K562 (cell line): ENCODE data around the gene GAL3ST1. TPM values are rescaled to one million over a fixed set of nuclear protein-coding genes. Genes with fewer than 3 reads are reported as not detected.

Experiments
- polyA plus RNA-seq, 8 experiments: library from polyadenylated mRNA; depleted of rRNA in 4 of 8; stranded (reverse) in 5 of 8; unstranded in 3 of 8; fragments of >200 nt; fragmentation: Nextera tagmentation in 2 of 8; fragmentation: Illumina TruSeq in 1 of 8; extraction: Ambion mirVana in 2 of 8; extraction: Trizol in 1 of 8; gene quantifications; 2 replicates each; pipeline versions ENCODE4 v1.2.1 to v1.2.3, GENCODE V29; 2011 to 2014; ENCODE audit warnings: inconsistent platforms in 1 of 8, missing spikeins in 1 of 8
- total RNA-seq, 7 experiments: library from RNA; depleted of rRNA in 6 of 7; stranded (reverse); fragments of >200 nt in 6 of 7; fragmentation: Illumina TruSeq in 2 of 7; extraction: Trizol in 2 of 7; gene quantifications; 2 replicates each; pipeline versions ENCODE4 v1.2.1 to v1.2.3, GENCODE V29; 2011 to 2021; ENCODE audit warnings: low replicate concordance in 1 of 7

Gene GAL3ST1
- total and polyA plus RNA-seq, 9 of the 15 experiments (the other 6 are each of a cell fraction or from before 2014, with no cell fraction given) = 0.03 to 1.9 (median 0.33) TPM; not detected in 1

Other genes with a start within 250 kb of the GAL3ST1 start
Only the 7 nearest of the 14 such genes appear.
- not detected in 2 replicates for gene SEC14L3, start 102.6 kb downstream of the GAL3ST1 start, total RNA-seq (2014; rRNA removed)
- not detected in 2 replicates for gene SEC14L3, start 102.6 kb downstream of the GAL3ST1 start, total RNA-seq (2014; rRNA removed; fragmentation: Illumina TruSeq; extraction: Trizol)
- gene SEC14L3, start 102.6 kb downstream of the GAL3ST1 start, total RNA-seq (2015; rRNA removed; fragmentation: Illumina TruSeq; extraction: Trizol) = not detected in 2 replicates
- gene SEC14L3, start 102.6 kb downstream of the GAL3ST1 start, total RNA-seq (2021) = not detected in 2 replicates
- gene SEC14L3, start 102.6 kb downstream of the GAL3ST1 start, polyA plus RNA-seq (2011; rRNA removed) = not detected in 2 replicates
- gene SEC14L3, start 102.6 kb downstream of the GAL3ST1 start, polyA plus RNA-seq (2014; fragmentation: Illumina TruSeq; extraction: Trizol) = not detected in 2 replicates
- not detected for gene SEC14L3, start 102.6 kb downstream of the GAL3ST1 start, polyA plus RNA-seq (2014; fragmentation: Nextera tagmentation; extraction: Ambion mirVana)
- not detected in 2 replicates for gene SEC14L3, start 102.6 kb downstream of the GAL3ST1 start, polyA plus RNA-seq (2014; rRNA removed)
- gene SEC14L4, start 69.0 kb downstream of the GAL3ST1 start, total RNA-seq (2014; rRNA removed) = not detected in 2 replicates
- not detected in 2 replicates for gene SEC14L4, start 69.0 kb downstream of the GAL3ST1 start, total RNA-seq (2014; rRNA removed; fragmentation: Illumina TruSeq; extraction: Trizol)
- not detected in 2 replicates for gene SEC14L4, start 69.0 kb downstream of the GAL3ST1 start, total RNA-seq (2015; rRNA removed; fragmentation: Illumina TruSeq; extraction: Trizol)
- gene SEC14L4, start 69.0 kb downstream of the GAL3ST1 start, total RNA-seq (2021) = not detected in 2 replicates
- 0.03 TPM in 1 of 2 replicates, not detected in the other for gene SEC14L4, start 69.0 kb downstream of the GAL3ST1 start, polyA plus RNA-seq (2011; rRNA removed)
- not detected in 2 replicates for gene SEC14L4, start 69.0 kb downstream of the GAL3ST1 start, polyA plus RNA-seq (2014; fragmentation: Illumina TruSeq; extraction: Trizol)
- gene SEC14L4, start 69.0 kb downstream of the GAL3ST1 start, polyA plus RNA-seq (2014; fragmentation: Nextera tagmentation; extraction: Ambion mirVana) = not detected
- 0.11 TPM in 1 of 2 replicates, not detected in the other for gene SEC14L4, start 69.0 kb downstream of the GAL3ST1 start, polyA plus RNA-seq (2014; rRNA removed)
- gene SEC14L6, start 27.9 kb downstream of the GAL3ST1 start, total RNA-seq (2014; rRNA removed) = 1.5 and 1.8 TPM in 2 replicates
- gene SEC14L6, start 27.9 kb downstream of the GAL3ST1 start, total RNA-seq (2014; rRNA removed; fragmentation: Illumina TruSeq; extraction: Trizol) = 1.9 and 2.0 TPM in 2 replicates
- 1.6 and 2.2 TPM in 2 replicates for gene SEC14L6, start 27.9 kb downstream of the GAL3ST1 start, total RNA-seq (2015; rRNA removed; fragmentation: Illumina TruSeq; extraction: Trizol)
- 1.6 and 2.6 TPM in 2 replicates for gene SEC14L6, start 27.9 kb downstream of the GAL3ST1 start, total RNA-seq (2021)
- gene SEC14L6, start 27.9 kb downstream of the GAL3ST1 start, polyA plus RNA-seq (2011; rRNA removed) = 5.0 and 6.1 TPM in 2 replicates
- 4.0 and 4.1 TPM in 2 replicates for gene SEC14L6, start 27.9 kb downstream of the GAL3ST1 start, polyA plus RNA-seq (2014; fragmentation: Illumina TruSeq; extraction: Trizol)
- under 1 TPM; 0.29 to 0.39 TPM for gene SEC14L6, start 27.9 kb downstream of the GAL3ST1 start, polyA plus RNA-seq (2014; fragmentation: Nextera tagmentation; extraction: Ambion mirVana)
- gene SEC14L6, start 27.9 kb downstream of the GAL3ST1 start, polyA plus RNA-seq (2014; rRNA removed) = 1.7 and 2.3 TPM in 2 replicates
- 154 and 158 TPM in 2 replicates for gene PES1, start 17.2 kb upstream of the GAL3ST1 start, total RNA-seq (2014; rRNA removed)
- 83.0 and 89.9 TPM in 2 replicates for gene PES1, start 17.2 kb upstream of the GAL3ST1 start, total RNA-seq (2014; rRNA removed; fragmentation: Illumina TruSeq; extraction: Trizol)
- gene PES1, start 17.2 kb upstream of the GAL3ST1 start, total RNA-seq (2015; rRNA removed; fragmentation: Illumina TruSeq; extraction: Trizol) = 117 and 126 TPM in 2 replicates
- 136 and 151 TPM in 2 replicates for gene PES1, start 17.2 kb upstream of the GAL3ST1 start, total RNA-seq (2021)
- gene PES1, start 17.2 kb upstream of the GAL3ST1 start, polyA plus RNA-seq (2011; rRNA removed) = 85.2 and 95.3 TPM in 2 replicates
- 117 and 127 TPM in 2 replicates for gene PES1, start 17.2 kb upstream of the GAL3ST1 start, polyA plus RNA-seq (2014; fragmentation: Illumina TruSeq; extraction: Trizol)
- gene PES1, start 17.2 kb upstream of the GAL3ST1 start, polyA plus RNA-seq (2014; fragmentation: Nextera tagmentation; extraction: Ambion mirVana) = 1 to 10 TPM; 6.5 to 8.2 TPM
- gene PES1, start 17.2 kb upstream of the GAL3ST1 start, polyA plus RNA-seq (2014; rRNA removed) = 83.8 and 94.3 TPM in 2 replicates
- 1.4 and 1.6 TPM in 2 replicates for gene TCN2, start 32.5 kb upstream of the GAL3ST1 start, total RNA-seq (2014; rRNA removed)
- gene TCN2, start 32.5 kb upstream of the GAL3ST1 start, total RNA-seq (2014; rRNA removed; fragmentation: Illumina TruSeq; extraction: Trizol) = 1.3 and 1.4 TPM in 2 replicates
- gene TCN2, start 32.5 kb upstream of the GAL3ST1 start, total RNA-seq (2015; rRNA removed; fragmentation: Illumina TruSeq; extraction: Trizol) = 1.9 and 2.1 TPM in 2 replicates
- gene TCN2, start 32.5 kb upstream of the GAL3ST1 start, total RNA-seq (2021) = 1.4 and 2.0 TPM in 2 replicates
- gene TCN2, start 32.5 kb upstream of the GAL3ST1 start, polyA plus RNA-seq (2011; rRNA removed) = 1.2 and 1.7 TPM in 2 replicates
- gene TCN2, start 32.5 kb upstream of the GAL3ST1 start, polyA plus RNA-seq (2014; fragmentation: Illumina TruSeq; extraction: Trizol) = 2.5 and 2.7 TPM in 2 replicates
- gene TCN2, start 32.5 kb upstream of the GAL3ST1 start, polyA plus RNA-seq (2014; fragmentation: Nextera tagmentation; extraction: Ambion mirVana) = 1 to 10 TPM; 4.8 to 5.4 TPM
- 0.88 and 1.5 TPM in 2 replicates for gene TCN2, start 32.5 kb upstream of the GAL3ST1 start, polyA plus RNA-seq (2014; rRNA removed)
- gene SLC35E4, start 61.1 kb upstream of the GAL3ST1 start, total RNA-seq (2014; rRNA removed) = 1.6 and 2.3 TPM in 2 replicates
- gene SLC35E4, start 61.1 kb upstream of the GAL3ST1 start, total RNA-seq (2014; rRNA removed; fragmentation: Illumina TruSeq; extraction: Trizol) = 0.32 and 0.36 TPM in 2 replicates
- 0.83 and 1.0 TPM in 2 replicates for gene SLC35E4, start 61.1 kb upstream of the GAL3ST1 start, total RNA-seq (2015; rRNA removed; fragmentation: Illumina TruSeq; extraction: Trizol)
- 1.6 and 1.7 TPM in 2 replicates for gene SLC35E4, start 61.1 kb upstream of the GAL3ST1 start, total RNA-seq (2021)
- gene SLC35E4, start 61.1 kb upstream of the GAL3ST1 start, polyA plus RNA-seq (2011; rRNA removed) = 0.79 and 0.88 TPM in 2 replicates
- 0.54 and 0.58 TPM in 2 replicates for gene SLC35E4, start 61.1 kb upstream of the GAL3ST1 start, polyA plus RNA-seq (2014; fragmentation: Illumina TruSeq; extraction: Trizol)
- gene SLC35E4, start 61.1 kb upstream of the GAL3ST1 start, polyA plus RNA-seq (2014; fragmentation: Nextera tagmentation; extraction: Ambion mirVana) = under 1 TPM in 1 of 2 experiments, not detected in 1; 0.06 TPM
- gene SLC35E4, start 61.1 kb upstream of the GAL3ST1 start, polyA plus RNA-seq (2014; rRNA removed) = 1.1 TPM in 2 replicates
- 1.00 and 2.4 TPM in 2 replicates for gene DUSP18, start 93.2 kb upstream of the GAL3ST1 start, total RNA-seq (2014; rRNA removed)
- gene DUSP18, start 93.2 kb upstream of the GAL3ST1 start, total RNA-seq (2014; rRNA removed; fragmentation: Illumina TruSeq; extraction: Trizol) = 1.3 and 1.5 TPM in 2 replicates
- 1.5 and 1.7 TPM in 2 replicates for gene DUSP18, start 93.2 kb upstream of the GAL3ST1 start, total RNA-seq (2015; rRNA removed; fragmentation: Illumina TruSeq; extraction: Trizol)
- gene DUSP18, start 93.2 kb upstream of the GAL3ST1 start, total RNA-seq (2021) = 2.0 and 2.6 TPM in 2 replicates
- 3.7 and 4.4 TPM in 2 replicates for gene DUSP18, start 93.2 kb upstream of the GAL3ST1 start, polyA plus RNA-seq (2011; rRNA removed)
- gene DUSP18, start 93.2 kb upstream of the GAL3ST1 start, polyA plus RNA-seq (2014; fragmentation: Illumina TruSeq; extraction: Trizol) = 1.7 and 2.0 TPM in 2 replicates
- gene DUSP18, start 93.2 kb upstream of the GAL3ST1 start, polyA plus RNA-seq (2014; fragmentation: Nextera tagmentation; extraction: Ambion mirVana) = 1 to 10 TPM; 1.1 to 1.3 TPM
- gene DUSP18, start 93.2 kb upstream of the GAL3ST1 start, polyA plus RNA-seq (2014; rRNA removed) = 1.2 and 3.1 TPM in 2 replicates